Suprapubic skin (tissue), 4 donors: Measurements from ENCODE around the gene STS.

Experiments used
- CTCF ChIP-seq, 2 donors: fragments of 200-600 bp in 1 of 2; fragments of 450-650 bp in 1 of 2; sonication (generic) in 1 of 2; IDR thresholded peaks; one replicate each; pipeline ENCODE4 v1.5.1; 2016 to 2019; ENCODE audit warnings: antibody characterized with exemption in 2 of 2, mild to moderate bottlenecking in 1 of 2, moderate library complexity in 1 of 2
- EP300 ChIP-seq: sonication (generic); formaldehyde crosslinking; IDR thresholded peaks from one replicate; pipeline ENCODE4 v1.6.1; 2017; ENCODE audit warnings: antibody characterized with exemption
- POLR2A ChIP-seq, 2 donors: fragments of 450-650 bp; IDR thresholded peaks; one replicate each; pipeline ENCODE4 v1.6.1; 2017; ENCODE audit warnings: antibody characterized with exemption in 2 of 2, mild to moderate bottlenecking in 2 of 2, moderate library complexity in 2 of 2
- POLR2AphosphoS5 ChIP-seq, 3 donors: sonication (generic); formaldehyde crosslinking; IDR thresholded peaks; one replicate each; pipeline ENCODE4 v1.6.1; 2017; ENCODE audit warnings: antibody characterized with exemption in 3 of 3

DNA sequence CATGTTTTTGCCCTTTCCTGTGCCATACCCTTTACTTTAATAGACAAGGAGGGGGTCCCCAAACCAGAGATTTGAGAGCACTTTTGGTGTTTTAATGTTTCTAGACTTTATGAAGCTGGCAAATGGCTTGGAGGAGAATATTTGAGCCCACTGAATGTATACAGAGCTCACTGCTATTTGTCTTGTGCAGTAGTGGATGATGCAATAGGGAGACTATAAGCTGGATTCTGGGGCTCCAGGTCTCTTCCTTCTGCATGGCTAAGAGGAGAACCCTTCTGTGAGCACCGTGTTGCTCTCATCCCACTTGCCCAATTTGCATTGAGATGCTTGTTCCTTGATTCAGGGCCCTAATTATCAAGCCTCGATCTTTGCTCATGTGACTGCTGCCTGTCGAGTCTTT, 9.4 kb downstream of the STS start:
- TF ChIP-seq CTCF (IDR thresholded peaks at IDR 0.05): no peak
- TF ChIP-seq EP300: no peak
- no peak for TF ChIP-seq POLR2A (IDR thresholded peaks at IDR 0.05)
- no peak for TF ChIP-seq POLR2AphosphoS5 (IDR thresholded peaks at IDR 0.05)
